Body of pancreas (tissue), 4 donors: ENCODE results near the gene CSNK1G1.
"Not testable (repeated sequence)": the region's sequence is repeated elsewhere in the genome, so short reads cannot be mapped to it uniquely, and the experiment has no call there.

ENCODE experiments used
- CTCF ChIP-seq, 7 experiments: fragments of 450-650 bp in 4 of 7; fragments of 200-600 bp in 3 of 7; sonication (generic) in 3 of 7; IDR thresholded peaks; one replicate each; pipeline ENCODE4 v1.5.1; 2016 to 2019; ENCODE audit warnings: antibody characterized with exemption in 7 of 7
- POLR2A ChIP-seq, 3 donors: fragments of 450-650 bp; IDR thresholded peaks; one replicate each; pipeline ENCODE4 v1.6.1; 2016; ENCODE audit warnings: antibody characterized with exemption in 3 of 3, mild to moderate bottlenecking in 2 of 3

GRCh38 chr15:64265188-64265587 is 90.8 kb downstream of the CSNK1G1 start:
- TF ChIP-seq CTCF, POLR2A (IDR thresholded peaks at IDR 0.05): not testable (repeated sequence)
